ENCODE results near the gene MSI1. TPM values are rescaled to one million over a fixed set of nuclear protein-coding genes. Genes with fewer than 3 reads are reported as not detected.

Gene MSI1
- polyA plus RNA-seq, 1 experiment: not detected

GRCh38 chr12:120353556-120354317 lies 15.2 kb downstream of the MSI1 start:
- ChIA-PET CTCF (interaction anchor here (0.7 to 3.7 kb wide), 6 partner anchors 18 to 110 kb away, joined by 3 to 29 read pairs (median 4); no protein-coding TSS in a partner anchor), POLR2A (no interaction called here)
- no peak for DNase-seq (ENCODE audit: low read depth)
- no peaks in the 10 kb centered on the region for H3K36me3 ChIP-seq (ENCODE audit: control insufficient read depth, insufficient read depth, low read length)
- no peak overlapping the region for H3K4me3 ChIP-seq (ENCODE audit: low read depth, low read length)
- peaks cover 1% of the 10 kb centered on the region; the same call in 1 of the 2 replicates for H3K27me3 ChIP-seq (ENCODE audit: control insufficient read depth, insufficient read depth, low read length)
- no peak for TF ChIP-seq CTCF (IDR thresholded peaks at IDR 0.05; ENCODE audit: insufficient read depth, low read depth, low read length)

GRCh38 chr12:120353136-120353535 lies 15.8 kb downstream of the MSI1 start:
- TF ChIP-seq CTCF (IDR thresholded peaks at IDR 0.05; ENCODE audit: insufficient read depth, low read depth, low read length): no peak
- POLR2A ChIA-PET: no interaction called here

GRCh38 chr12:120352117-120352516 lies 16.8 kb downstream of the MSI1 start:
- no peak for DNase-seq (ENCODE audit: low read depth)
- POLR2A ChIA-PET: no interaction called here
- no peaks in the 10 kb centered on the region for H3K36me3 ChIP-seq (ENCODE audit: control insufficient read depth, insufficient read depth, low read length)
- H3K27me3 ChIP-seq (ENCODE audit: control insufficient read depth, insufficient read depth, low read length): peaks cover 1% of the 10 kb centered on the region; the same call in 1 of the 2 replicates
- no peak for TF ChIP-seq CTCF (IDR thresholded peaks at IDR 0.05; ENCODE audit: insufficient read depth, low read depth, low read length)
- H3K4me3 ChIP-seq (ENCODE audit: low read depth, low read length): no peak overlapping the region
- CTCF ChIA-PET: interaction anchor here (1.1 to 2.2 kb wide), 2 partner anchors 14 to 79 kb away, joined by 3 to 4 read pairs; no protein-coding TSS in a partner anchor

More at GRCh38 chr12:120353136-120353535, 15.8 kb downstream of the MSI1 start:
- no peak for DNase-seq (ENCODE audit: low read depth)
- no peaks in the 10 kb centered on the region for H3K36me3 ChIP-seq (ENCODE audit: control insufficient read depth, insufficient read depth, low read length)
- peaks cover 1% of the 10 kb centered on the region; the same call in 1 of the 2 replicates for H3K27me3 ChIP-seq (ENCODE audit: control insufficient read depth, insufficient read depth, low read length)
- CTCF ChIA-PET: interaction anchor here (1.1 to 3.7 kb wide), 4 partner anchors 13 to 111 kb away, joined by 3 to 29 read pairs (median 4); no protein-coding TSS in a partner anchor
- no peak overlapping the region for H3K4me3 ChIP-seq (ENCODE audit: low read depth, low read length)

GRCh38 chr12:120350576-120351350 lies 18.2 kb downstream of the MSI1 start:
- Histone ChIP-seq H3K27me3 (ENCODE audit: control insufficient read depth, insufficient read depth, low read length) (peaks cover 1% of the 10 kb centered on the region; the same call in 1 of the 2 replicates), H3K4me3 (ENCODE audit: low read depth, low read length) (no peak overlapping the region), H3K36me3 (ENCODE audit: control insufficient read depth, insufficient read depth, low read length) (no peaks in the 10 kb centered on the region)
- CTCF ChIA-PET: interaction anchor here (2.2 kb wide), 1 partner anchor 15 kb away, joined by 4 read pairs; no protein-coding TSS in a partner anchor
- DNase-seq (ENCODE audit: low read depth): no peak
- POLR2A ChIA-PET: no interaction called here
- no peak for TF ChIP-seq CTCF (IDR thresholded peaks at IDR 0.05; ENCODE audit: insufficient read depth, low read depth, low read length)

GRCh38 chr12:120347766-120348165 lies 21.2 kb downstream of the MSI1 start:
- peaks cover 3% of the 10 kb centered on the region for H3K27me3 ChIP-seq (ENCODE audit: control insufficient read depth, insufficient read depth, low read length)
- no peak for TF ChIP-seq CTCF (IDR thresholded peaks at IDR 0.05; ENCODE audit: insufficient read depth, low read depth, low read length)
- H3K4me3 ChIP-seq (ENCODE audit: low read depth, low read length): no peak overlapping the region
- no peaks in the 10 kb centered on the region for H3K36me3 ChIP-seq (ENCODE audit: control insufficient read depth, insufficient read depth, low read length)
- DNase-seq (ENCODE audit: low read depth): no peak
- CTCF ChIA-PET: interaction anchor here (0.8 to 1.1 kb wide), 3 partner anchors 9 to 82 kb away, joined by 3 to 5 read pairs (median 4); no protein-coding TSS in a partner anchor
- POLR2A ChIA-PET: no interaction called here

All from BJ (cell line).